GM18508 (cell line): Measurements from ENCODE around the gene TAF11L12.
"Not testable (repeated sequence)": the region's sequence is repeated elsewhere in the genome, so short reads cannot be mapped to it uniquely, and the experiment has no call there.

ENCODE experiments used
- ATAC-seq: cut with Tn5 transposase; IDR thresholded peaks from one replicate; pipeline ENCODE4 v1.9.1; 2021; ENCODE audit warnings: moderate number of reproducible peaks; ENCODE audit not compliant: insufficient read depth, unreplicated experiment

The TAF11L12 gene

DNA sequence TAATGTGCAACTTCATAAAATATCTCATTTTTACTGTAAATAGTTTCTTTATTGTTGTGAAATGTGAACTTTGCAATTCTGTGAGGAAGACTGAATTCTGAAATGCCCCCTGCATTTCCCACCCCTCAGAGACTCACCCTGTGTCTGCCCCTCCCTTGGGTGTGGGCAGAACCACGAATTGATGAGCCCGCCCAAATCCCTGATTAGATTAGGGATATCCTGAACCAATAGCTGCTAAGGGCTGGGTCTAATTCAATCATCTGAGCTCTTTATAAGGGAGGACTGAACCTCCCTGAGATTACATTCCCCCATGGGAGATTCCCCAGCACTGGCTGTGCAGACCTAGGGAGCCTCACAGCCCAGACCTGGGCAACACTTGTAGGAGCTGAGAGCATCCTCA lies at the start of gene TAF11L12:
Gene TAF11L12, plus strand, starts transcription at position 301 of the 400 bp plus-strand sequence.
- not testable (repeated sequence) for ATAC-seq

DNA sequence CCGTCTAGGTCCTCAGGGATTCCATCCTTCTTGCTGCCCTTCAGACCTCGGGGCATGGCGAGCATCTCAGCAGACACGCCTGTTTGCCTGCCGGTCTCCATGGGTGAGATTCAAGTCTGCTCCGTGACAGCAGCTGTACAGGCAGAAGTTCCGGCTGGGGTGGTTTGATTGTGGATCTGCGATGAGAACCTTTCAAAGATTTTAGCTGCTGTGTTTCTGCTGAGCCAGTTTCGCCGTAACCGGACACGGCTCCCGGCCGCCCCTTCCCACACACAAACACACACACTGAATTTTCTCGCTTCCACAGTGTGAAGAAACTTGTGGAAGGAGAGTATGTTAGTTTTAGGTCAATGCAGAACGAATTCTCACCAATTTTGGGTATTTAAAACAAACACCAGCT lies 24.5 kb upstream of the TAF11L12 start, which contains the start of gene TAF11L7:
Gene TAF11L7, minus strand, starts transcription at position 101 of the 400 bp plus-strand sequence.
- not testable (repeated sequence) for ATAC-seq

DNA sequence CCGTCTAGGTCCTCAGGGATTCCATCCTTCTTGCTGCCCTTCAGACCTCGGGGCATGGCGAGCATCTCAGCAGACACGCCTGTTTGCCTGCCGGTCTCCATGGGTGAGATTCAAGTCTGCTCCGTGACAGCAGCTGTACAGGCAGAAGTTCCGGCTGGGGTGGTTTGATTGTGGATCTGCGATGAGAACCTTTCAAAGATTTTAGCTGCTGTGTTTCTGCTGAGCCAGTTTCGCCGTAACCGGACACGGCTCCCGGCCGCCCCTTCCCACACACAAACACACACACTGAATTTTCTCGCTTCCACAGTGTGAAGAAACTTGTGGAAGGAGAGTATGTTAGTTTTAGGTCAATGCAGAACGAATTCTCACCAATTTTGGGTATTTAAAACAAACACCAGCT lies 19.3 kb upstream of the TAF11L12 start, which contains the start of gene TAF11L8:
Gene TAF11L8, minus strand, starts transcription at position 101 of the 400 bp plus-strand sequence.
- not testable (repeated sequence) for ATAC-seq

DNA sequence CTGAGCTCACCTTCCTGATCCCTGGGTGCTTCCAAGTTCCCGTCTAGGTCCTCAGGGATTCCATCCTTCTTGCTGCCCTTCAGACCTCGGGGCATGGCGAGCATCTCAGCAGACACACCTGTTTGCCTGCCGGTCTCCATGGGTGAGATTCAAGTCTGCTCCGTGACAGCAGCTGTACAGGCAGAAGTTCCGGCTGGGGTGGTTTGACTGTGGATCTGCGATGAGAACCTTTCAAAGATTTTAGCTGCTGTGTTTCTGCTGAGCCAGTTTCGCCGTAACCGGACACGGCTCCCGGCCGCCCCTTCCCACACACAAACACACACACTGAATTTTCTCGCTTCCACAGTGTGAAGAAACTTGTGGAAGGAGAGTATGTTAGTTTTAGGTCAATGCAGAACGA lies 15.9 kb upstream of the TAF11L12 start, which contains the start of gene TAF11L9:
Gene TAF11L9, minus strand, starts transcription at position 140 of the 400 bp plus-strand sequence.
- not testable (repeated sequence) for ATAC-seq

DNA sequence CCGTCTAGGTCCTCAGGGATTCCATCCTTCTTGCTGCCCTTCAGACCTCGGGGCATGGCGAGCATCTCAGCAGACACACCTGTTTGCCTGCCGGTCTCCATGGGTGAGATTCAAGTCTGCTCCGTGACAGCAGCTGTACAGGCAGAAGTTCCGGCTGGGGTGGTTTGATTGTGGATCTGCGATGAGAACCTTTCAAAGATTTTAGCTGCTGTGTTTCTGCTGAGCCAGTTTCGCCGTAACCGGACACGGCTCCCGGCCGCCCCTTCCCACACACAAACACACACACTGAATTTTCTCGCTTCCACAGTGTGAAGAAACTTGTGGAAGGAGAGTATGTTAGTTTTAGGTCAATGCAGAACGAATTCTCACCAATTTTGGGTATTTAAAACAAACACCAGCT lies 12.5 kb upstream of the TAF11L12 start, which contains the start of gene TAF11L10:
Gene TAF11L10, minus strand, starts transcription at position 101 of the 400 bp plus-strand sequence.
- ATAC-seq = not testable (repeated sequence)

DNA sequence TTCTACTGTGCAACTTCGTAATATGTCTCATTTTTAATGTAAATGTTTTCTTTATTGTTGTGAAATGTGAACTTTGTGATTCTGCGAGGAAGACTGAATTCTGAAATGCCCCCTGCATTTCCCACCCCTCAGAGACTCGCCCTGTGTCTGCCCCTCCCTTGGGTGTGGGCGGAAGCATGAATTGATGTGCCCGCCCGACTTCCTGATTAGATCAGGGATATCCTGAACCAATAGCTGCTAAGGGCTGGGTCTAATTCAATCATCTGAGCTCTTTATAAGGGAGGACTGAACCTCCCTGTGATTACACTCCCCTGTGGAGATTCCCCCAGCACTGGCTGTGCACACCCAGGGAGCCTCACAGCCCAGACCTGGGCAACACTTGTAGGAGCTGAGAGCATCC lies 6.3 kb upstream of the TAF11L12 start, which contains the start of gene TAF11L11:
Gene TAF11L11, plus strand, starts transcription at position 304 of the 400 bp plus-strand sequence.
- ATAC-seq = not testable (repeated sequence)

DNA sequence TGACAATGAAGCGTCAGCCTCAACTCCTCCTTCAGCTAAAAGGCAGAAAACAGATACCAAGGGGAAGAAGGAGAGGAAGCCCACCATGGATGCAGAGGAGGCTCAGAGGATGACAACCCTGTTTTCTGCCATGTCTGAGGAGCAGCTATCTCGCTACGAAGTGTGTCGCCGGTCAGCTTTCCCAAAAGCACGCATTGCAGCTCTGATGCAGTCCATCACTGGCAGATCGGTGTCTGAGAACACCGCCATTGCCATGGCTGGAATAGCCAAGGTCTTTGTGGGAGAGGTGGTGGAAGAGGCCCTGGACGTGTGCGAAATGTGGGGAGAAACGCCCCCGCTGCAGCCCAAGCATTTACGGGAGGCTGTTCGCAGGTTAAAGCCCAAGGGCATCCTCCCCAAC lies 5.2 kb upstream of the TAF11L12 start:
- no peak for ATAC-seq

DNA sequence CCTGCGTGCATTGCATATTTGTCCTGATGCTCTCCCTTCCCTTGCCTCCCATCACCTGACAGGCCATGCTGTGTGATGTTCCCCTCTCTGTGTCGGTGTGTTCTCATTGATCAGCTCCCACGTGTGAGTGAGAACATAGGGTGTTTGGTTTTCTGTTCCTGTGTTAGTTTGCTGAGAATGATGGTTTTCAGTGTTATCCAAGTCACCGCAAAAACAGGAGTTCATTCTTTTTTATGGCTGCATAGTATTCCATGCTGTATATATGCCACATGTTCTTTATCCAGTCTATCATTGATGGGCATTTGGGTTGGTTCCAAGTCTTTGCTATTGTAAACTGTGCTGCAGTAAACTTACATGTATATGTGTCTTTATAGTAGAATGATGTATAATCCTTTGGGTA lies 2.7 kb upstream of the TAF11L12 start:
- ATAC-seq = not testable (repeated sequence)

DNA sequence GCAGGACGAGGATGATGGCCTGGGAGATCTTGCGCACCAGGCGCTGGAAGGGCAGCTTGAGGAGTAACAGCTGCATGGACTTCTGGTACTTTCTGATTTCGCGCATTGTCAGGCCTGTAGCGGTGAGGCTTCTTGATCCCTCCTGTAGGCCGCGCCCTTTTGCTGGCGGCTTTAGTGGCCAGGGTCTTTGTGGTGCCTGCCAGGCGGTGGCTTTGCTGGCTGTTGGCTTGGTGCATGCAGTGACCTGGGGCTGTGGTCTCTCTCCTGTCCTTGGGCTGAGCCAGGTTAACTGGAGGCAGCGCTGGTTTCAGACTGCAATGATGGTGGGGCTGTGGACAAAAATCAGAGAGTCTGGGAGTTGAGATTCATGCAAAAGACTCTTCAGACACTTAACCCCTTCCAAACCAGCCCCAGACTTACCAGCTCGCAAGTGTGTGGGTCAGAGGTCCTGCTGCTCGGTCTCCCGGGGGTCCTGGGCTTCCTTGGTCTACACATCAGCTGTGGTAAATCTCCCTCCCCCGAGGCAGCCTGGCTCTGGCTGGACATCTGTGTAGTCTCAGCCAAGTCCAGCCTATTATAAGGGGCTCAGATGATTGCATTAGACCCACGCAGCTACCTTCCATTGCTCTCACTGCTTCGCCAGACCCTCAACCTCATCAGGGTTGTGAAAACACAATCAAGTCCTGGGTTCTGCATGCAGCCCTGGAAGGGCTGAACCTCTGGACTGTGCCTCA lies 4.8 kb downstream of the TAF11L12 start:
- no peak for ATAC-seq

DNA sequence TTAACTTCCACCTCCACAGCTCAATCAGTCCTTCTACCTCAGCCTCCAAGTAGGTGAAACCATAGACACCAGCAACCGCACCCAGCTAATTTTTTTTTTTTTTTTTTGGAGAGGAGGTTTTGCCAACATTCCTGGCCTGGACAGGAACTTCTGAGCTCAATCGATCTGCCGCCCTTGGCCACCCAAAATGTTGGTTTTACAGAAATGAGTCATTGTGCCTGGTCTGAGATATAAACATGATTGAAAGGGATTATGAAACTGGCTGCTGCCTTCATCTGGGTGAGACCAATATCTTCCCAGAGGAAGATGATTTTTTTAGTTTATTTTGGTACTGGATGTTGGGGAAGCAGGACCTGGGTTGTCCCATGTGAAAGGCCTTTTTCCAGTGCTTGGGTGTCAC lies 9.2 kb downstream of the TAF11L12 start:
- ATAC-seq = no peak

DNA sequence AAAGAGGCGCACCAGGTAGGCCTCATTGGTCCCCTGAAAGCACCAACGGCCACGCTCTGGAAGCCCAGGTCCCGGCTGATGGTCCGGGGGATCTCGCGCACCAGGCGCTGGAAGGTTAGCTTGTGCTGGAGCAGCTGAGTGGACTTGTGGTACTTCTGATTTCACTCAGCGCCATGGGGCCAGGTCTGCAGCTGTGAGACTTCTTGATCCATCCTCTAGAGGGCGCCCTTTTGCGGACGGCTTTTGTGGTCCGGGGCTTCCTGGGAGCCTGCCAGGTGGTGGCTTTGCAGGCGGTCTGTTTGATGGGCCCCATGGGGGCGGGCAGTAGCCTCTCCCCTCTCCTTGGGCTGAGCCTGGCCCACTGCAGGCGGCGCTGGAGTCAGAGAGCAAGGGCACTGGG lies 10.4 kb downstream of the TAF11L12 start:
- ATAC-seq = no peak

DNA sequence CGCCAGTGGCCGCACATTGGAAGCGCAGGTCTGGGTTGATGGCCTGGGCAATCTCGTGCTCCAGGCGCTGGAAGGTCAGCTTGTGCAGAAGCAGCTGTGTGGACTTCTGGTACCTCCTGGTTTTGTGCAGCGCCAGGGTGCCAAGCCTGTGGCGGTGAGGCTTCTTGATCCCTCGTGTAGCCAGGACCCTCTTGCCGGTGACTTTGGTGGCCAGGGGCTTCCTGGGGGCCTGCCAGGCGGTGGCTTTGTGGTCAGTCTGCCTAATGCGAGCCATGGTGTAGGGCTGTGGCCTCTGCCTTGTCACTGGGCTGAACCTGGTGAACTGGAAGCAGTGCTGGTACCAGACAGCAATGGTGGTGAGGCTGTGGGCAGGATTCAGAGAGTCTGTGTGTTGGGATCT lies 15.5 kb downstream of the TAF11L12 start:
- ATAC-seq = no peak

DNA sequence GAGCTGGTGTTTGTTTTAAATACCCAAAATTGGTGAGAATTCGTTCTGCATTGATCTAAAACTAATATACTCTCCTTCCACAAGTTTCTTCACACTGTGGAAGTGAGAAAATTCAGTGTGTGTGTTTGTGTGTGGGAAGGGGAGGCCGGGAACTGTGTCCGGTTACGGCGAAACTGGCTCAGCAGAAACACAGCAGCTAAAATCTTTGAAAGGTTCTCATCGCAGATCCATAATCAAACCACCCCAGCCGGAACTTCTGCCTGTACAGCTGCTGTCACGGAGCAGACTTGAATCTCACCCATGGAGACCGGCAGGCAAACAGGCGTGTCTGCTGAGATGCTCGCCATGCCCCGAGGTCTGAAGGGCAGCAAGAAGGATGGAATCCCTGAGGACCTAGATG lies 21.6 kb downstream of the TAF11L12 start, which contains the start of gene TAF11L13:
Gene TAF11L13, plus strand, starts transcription at position 301 of the 400 bp plus-strand sequence.
- ATAC-seq = not testable (repeated sequence)

DNA sequence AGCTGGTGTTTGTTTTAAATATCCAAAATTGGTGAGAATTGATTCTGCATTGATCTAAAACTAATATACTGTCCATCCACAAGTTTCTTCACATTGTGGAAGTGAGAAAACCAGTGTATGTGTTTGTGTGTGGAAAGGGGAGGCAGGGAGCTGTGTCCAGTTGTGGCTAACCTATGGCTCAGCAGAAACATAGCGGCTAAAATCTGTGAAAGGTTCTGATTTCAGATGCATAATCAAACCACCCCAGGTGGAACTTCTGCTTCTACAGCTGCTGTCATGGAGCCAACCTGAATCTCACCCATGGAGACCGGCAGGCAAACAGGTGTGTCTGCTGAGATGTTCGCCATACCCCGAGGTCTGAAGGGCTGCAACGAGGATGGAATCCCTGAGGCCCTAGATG lies 24.0 kb downstream of the TAF11L12 start, which contains the start of gene TAF11L14:
Gene TAF11L14, plus strand, starts transcription at position 301 of the 400 bp plus-strand sequence.
- ATAC-seq = no peak

DNA sequence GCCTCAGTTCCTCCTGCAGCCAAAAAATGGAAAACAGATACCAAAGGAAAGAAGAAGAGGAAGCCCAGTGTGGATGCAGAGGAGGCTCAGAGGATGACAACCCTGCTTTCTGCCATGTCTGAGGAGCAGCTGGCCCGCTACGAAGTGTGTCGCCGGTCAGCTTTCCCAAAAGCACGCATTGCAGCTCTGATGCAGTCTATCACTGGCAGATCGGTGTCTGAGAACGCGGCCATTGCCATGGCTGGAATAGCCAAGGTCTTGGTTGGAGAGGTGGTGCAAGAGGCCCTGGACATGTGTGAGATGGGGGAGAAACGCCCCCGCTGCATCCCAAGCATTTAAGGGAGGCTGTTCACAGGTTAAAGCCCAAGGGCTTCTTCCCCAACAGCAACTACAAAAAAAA lies 39.0 kb downstream of the TAF11L12 start:
- not testable (repeated sequence) for ATAC-seq

DNA sequence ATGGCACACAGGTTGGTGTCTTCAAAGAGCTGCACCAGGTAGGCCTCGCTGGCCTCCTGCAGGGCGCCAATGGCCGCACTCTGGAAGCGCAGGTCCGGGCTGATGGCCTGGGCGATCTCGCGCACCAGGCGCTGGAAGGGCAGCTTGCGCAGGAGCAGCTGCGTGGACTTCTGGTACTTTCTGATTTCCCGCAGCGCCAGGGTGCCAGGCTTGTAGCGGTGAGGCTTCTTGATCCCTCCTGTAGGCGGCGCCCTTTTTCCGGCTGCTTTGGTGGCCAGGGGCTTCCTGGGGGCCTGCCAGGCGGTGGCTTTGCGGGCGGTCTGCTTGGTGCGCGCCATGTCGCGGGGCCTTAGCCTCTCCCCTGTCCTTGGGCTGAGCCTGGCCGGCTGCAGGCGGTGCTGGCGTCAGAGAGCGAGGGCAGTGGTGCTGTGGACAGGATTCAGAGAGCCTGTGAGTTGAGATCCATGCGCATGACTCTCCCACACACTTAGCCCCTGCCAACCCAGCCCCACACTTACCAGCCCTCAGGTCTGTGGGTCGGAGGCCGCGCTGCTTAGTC lies 45.1 kb downstream of the TAF11L12 start:
- ATAC-seq = not testable (repeated sequence)

DNA sequence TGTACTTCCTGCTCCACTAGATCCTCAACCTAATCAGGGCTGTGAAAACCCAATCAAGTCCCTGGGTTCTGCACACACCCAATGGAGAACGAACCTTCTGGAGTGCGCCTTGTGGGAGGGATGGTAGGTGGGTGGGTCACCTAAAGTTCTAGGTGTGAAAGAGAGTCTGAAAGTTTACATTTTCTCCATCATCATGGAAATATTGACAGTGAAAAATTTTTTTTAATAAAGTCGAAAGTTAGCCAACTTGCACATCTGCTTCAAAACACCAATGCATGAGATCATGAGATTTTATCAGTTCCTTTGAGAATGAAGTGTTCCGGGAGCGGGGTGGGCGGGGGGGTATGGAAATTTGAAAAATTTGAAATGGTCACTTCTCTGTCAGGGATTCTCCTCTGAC lies 45.7 kb downstream of the TAF11L12 start:
- no peak for ATAC-seq
